ENCODE measurements around the gene NF2.

NF2 gene

DNA sequence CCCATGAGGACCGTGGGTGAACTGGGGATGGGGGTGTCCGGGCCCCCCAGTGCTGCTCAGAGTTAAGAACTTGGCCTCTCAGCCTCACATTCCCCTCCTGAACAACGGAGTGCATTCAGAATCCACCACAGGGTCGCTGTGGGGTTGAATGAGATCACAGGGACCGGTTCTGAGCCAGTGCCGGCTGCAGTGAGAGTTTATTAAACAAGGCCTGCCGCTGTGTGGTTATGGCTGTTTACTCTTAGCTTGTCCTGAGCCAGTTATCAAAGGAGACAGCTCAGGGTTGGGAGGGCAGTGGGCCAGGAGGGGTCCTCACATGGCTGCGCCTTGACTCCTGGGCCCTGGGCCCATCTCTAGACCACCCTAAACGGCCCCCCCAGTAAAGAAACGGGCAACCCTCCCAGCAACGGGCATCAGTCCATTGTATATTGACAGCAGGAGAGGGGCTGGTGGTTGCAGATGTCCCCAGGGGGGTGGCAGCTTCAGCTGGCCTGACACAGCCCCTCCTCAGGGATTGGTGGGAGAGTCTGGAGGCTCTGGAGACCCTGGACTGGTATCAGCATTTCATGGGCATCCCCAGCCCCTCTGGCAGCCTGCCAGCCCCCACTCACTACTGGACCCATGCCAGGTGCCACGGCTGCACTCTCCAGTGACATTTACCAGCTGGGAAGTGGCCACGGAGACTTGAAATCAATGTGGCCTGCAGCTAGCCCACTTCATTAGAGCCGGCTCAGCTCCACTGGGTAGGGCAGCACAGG, 101.3 kb downstream of the NF2 start:
- no peak for DNase-seq

DNA sequence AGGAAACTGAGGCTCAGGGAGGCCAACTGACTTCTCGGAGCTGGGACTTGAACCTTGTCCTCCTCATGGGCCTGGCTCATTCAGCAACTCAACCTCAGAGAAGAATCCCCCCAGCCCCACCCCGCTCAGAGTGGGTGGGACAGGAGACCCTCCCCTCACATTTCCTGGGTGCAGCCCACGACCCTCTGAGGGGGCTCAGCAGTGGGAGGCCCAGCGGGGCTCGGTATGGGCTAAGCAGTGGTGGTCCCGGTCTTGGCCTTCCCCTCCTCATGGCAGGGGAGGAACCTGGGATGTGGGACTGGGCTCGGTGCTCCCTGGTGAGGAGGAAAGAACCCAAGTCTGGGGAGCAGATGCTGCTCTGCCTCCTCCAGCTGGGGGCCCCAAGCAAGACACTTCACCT, 102.2 kb downstream of the NF2 start:
- DNase-seq: no peak

- DNase-seq: no peak
Measured at GRCh38 chr22:29706486-29706885, 103.1 kb downstream of the NF2 start.

- DNase-seq: no peak
Measured at GRCh38 chr22:29707010-29707409, 103.6 kb downstream of the NF2 start.

DNA sequence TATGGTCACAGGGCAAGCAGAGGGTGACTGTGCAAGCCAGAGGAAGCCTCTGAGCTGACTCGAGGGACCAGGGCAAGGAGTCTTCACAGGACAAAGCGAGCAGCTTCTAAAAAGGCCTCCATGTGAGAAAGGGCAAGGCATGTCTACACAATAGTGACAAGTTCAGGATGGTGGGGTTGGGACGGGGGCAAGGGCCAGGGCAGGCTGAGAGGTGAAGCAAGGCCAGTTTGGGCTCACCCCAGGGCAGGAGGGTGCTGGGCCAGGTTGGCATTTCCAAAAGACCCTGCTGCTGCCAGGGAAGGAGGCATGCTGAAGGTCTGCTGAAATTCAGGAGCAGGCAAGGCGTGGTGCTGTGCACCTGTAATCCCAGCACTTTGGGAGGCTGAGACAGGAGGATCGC, 104.0 kb downstream of the NF2 start:
- no peak for DNase-seq

DNA sequence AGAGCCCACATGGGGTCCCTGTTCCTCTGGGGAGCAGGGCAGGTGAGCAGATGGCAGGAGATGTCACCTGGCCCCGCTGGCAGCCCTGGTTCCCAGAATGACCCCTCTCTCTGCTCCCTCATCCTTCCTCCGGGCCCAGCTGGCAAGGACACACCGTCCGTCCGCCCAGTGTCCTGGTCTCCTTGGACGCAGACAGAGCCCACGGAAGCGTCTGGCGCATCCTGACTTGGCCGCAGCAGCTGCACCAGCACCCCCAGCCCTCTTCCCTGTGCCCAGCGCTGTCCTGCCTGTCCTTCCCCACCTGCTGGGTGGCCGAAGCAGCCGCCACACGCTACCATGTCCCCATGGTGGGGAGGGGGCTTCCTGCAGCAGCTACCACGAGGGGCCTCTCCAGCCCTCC, 106.8 kb downstream of the NF2 start:
- DNase-seq: no peak

DNA sequence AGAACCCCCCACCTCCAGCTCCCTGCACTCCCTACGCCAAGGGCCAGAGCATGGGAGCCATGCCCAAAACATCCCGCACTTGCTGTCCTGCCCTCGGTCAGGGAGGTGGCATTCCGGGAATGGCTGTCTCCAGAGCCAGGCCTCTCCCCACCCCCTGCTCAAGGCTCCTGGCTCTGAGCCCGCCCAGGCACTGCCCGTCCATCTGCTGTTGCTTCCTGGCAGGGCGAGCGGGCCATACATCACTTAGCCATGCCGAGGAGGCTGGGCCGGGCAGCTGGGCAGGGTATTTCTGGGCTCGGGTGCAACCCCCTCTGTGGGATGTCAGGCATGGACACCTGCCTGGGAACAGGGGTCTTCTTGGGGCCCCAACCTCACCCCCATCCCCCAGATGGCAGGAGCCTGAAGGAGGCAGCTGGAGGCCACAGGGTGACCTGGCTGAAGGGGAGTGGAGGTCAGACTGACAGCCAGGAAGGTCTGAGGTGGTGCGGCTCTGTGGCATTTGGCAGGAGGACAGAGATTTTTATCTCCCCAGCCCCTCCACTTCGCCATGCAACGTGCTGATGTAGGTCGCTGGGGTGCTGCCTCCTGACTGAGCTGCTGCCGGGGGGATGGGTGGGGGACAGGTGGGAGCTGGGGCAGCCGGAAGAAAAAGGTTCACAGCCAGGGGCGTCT, 107.6 kb downstream of the NF2 start:
- DNase-seq: no peak

DNA sequence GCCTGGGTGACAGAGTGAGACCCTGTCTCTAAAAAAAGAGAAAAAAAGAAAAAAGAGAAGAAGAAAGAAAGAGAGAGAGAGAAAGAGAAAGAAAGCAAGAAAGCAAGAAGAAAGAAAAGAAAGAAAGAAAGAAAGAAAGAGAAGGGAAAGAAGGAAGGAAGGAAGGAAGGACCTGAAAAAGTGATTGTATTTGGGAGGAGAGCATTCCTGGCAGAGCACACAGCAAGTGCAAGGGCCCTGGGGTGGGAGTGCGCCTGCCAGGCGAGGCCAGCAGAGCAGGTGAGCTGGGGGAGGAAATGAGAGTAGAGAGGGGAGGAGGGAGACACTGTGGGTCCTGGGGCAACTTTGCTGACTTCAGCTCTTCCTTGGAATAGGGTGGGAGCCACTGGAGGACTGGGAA, 108.7 kb downstream of the NF2 start:
- DNase-seq: no peak

- no peak for DNase-seq
Measured at GRCh38 chr22:29713156-29713727, 109.8 kb downstream of the NF2 start.

DNA sequence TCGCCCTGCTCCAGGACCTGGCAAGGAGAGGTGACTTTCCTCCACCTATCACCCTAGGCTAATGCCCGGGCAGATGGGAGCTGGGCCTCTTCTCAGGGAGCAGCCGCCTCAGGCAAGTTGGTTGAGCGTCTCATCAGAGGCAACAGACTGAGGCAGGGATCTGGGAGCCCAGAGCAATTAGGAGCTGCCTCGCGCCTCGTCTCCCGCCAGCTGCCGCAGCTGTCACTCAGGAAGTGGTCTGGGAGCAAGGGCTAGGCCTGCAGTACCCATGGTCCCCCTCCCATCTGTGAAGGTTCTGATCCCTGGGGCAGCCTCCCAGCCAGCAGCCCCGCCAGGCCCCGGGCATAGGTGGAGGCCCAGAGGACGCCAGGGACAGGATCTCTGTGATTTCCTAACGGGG, 111.8 kb downstream of the NF2 start:
- no peak for DNase-seq

DNA sequence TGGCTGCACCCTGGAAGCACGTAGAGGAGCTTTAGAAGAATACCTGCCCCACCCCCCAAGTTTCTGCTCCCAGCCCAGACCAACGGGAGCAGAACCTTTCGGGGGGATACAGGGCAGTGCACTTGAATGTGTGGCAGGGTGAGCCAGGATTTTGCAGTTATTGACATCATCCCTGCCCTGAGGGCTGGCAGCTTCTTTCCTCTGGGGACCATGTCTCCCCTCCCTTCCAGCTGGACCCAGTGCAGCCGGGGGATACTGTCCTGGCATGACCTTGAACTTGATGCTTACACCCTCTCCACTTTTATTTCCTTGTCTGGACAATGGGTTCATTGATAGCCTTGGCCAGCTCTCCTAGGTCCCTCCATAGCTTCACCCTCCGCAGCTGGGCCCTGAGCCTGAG, 112.3 kb downstream of the NF2 start:
- DNase-seq: no peak

DNA sequence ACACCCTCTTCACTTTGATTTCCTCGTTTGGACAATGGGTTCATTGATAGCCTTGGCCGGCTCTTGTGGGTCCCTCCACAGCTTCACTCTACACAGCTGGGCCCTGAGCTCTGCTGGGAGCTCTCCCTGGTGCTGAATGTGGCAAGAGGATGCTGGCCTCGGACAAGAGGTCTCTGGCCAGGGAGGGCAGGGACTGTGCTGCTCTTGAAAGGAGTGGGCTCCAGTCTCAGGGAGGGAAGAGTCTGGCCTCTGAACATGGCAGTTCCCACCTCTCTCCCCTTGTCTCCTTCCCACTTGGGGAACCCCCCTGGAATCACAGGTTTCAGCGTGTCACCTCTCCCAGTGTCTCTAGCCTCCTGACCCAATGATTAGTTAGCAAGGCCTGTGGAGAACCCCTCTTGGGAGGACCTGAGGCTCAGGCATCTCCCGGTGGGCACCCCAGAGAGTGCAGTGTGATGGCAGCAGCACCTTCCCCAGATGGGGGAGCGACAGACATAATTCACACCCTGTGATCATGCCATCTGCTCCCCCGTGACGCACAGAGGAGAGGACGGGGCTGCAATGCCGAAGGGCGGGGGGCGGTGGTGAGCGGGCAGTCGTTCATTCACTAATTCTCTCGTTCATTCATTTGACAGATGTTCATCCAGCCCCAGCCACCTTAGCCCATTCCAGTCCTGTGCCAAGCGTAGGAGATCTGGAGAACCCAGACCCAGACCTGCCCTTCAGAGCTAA, 113.5 kb downstream of the NF2 start:
- DNase-seq: no peak

GRCh38 chr22:29717789-29718188, 114.4 kb downstream of the NF2 start:
- DNase-seq: no peak

DNA sequence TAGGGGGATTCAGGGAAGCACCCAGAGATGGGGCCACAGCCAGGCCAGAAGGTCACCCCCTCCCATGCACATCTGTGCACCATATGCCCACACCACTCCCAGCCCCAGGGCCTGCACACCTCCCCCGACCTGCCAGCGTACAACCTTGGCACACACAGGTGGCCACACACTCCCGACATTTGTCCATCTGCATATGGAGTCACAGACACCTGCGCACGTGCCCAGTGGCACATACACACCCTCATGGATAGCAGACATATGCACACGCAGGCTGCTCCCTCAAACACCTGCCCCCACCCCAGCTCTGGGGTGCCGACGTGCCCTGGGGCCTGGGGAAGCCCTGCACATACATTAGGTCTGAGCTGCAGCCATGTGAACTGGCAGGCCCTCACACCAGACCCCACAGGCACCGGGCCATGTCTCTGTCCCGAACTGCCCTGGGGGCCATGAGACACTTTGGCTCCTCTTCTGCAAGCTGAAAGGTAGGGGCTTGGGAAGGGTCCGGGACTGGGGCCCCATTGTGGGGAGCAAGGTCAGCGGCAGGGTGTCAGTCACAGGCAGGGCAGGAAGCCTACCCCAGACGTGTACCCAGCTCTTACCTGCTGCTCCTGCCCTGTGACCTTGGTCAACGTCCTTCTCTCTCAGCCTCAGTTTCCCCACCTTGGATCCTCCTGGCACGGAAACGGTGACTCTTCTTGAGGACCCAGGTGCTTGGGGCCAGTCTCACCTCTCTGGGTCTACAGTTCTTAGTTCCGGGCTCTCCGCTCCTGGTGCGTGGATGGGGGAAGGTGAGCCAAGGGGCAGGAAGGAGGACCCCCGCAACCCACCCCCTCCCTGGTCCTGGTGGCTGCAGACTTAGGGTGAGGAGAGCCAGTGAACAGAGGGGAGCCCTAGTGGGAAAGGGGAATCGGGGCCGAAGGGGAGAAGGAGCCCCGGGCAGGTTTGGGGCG, 115.8 kb downstream of the NF2 start:
- no peak for DNase-seq

DNA sequence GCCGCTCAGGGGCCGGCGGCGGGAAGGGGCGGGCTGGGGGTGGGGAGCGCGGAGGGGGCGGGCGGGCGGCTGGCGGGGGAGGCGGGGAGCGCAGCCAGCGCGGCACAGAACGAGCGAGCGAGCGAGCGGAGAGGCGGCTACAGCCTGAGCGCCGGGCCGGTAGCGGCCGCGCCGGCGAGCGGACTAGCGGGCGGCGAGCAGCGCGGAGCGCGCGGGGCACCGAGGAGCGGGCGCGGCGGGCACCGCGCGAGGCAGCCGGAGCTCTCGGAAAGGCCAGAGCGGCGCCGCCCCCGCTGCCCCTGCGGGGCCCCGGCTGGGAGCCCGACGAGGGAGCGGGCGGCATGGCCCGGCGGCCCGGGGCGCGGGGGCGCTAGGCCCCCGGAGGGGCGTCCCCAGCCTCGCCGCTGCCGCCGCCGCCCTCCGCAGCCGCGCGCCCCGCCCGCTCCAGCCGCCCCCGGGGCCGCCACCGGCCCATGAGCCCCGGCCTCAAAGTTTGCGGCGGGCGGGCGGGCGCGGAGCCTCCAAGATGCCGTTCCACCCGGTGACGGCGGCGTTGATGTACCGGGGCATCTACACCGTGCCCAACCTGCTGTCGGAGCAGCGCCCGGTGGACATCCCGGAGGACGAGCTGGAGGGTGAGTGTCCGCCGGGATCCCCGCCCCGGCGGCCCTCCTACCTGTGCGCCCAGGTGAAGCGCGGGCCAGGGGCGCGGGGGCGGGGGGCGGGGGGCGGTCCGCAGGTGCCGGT, 116.6 kb downstream of the NF2 start, which contains the start of gene CABP7:
Gene CABP7, plus strand, starts transcription at position 105 of the 747 bp plus-strand sequence. Its CDS starts 422 bp downstream, at position 527.
- no peak for DNase-seq

DNA sequence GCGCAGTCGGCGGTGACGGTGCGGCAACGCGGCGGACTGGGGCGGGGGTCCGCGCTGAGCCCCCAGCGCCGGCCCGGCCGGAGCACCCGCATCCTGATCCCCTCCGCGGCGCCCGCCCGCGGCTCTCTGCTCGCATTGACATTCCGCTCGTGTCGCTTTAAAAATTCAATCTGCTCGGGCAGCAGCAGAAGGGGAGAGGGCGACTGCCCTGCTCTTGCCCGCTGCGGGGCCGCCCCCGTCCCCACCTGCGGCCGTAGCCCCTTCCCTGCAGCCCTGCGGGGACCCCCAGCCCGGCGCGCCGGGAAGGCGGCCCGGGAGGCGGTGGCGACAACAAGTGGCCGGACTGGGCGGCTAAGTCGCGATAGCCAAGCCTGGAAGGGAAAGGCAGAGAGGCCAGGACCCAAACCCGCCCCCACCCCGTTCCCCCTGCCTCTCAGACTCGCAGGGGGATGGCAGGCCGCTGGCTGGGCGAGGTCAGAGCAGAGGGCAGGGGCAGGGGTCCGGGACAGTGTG, 117.4 kb downstream of the NF2 start:
- DNase-seq: no peak

DNA sequence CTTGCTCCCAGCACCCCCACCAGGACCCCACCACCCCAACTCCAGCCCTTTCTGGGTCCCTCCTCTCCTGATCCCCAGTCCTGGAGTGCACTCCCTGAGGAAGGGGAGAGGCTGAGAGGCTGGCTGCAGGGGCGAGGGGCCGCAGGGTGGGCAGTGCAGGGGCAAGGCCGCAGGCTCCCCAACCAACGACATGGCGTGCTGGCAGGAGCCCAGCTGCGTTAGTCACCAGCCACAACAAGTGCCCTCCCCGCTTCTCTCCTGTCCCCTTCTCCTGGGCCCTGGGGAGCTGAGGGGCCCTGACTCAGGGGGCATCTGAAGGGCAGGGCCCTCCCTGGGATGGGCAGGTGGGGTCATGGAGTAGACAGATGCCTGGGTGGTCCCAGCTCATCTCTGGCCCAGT, 118.7 kb downstream of the NF2 start:
- no peak for DNase-seq

DNA sequence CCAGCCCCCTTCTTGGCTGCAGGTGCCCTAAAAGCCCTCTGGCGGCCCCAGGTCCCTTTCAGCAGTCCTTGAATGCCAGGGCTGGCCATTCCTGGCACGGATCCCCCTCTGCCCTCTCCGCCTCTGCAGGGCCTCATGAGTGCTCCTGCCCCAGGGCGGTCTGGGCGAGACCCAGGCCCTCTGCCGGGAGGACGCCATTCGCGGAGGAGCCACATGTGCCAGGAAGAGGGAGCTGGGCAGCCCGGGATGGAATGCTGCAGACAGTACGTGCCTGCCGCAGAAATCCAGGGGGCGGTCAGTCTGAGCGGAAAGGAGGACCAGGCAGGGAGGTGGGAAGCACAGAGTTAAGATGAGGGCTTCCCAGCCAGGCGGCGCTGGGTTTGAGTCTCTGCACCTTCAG, 119.2 kb downstream of the NF2 start:
- DNase-seq: no peak

DNA sequence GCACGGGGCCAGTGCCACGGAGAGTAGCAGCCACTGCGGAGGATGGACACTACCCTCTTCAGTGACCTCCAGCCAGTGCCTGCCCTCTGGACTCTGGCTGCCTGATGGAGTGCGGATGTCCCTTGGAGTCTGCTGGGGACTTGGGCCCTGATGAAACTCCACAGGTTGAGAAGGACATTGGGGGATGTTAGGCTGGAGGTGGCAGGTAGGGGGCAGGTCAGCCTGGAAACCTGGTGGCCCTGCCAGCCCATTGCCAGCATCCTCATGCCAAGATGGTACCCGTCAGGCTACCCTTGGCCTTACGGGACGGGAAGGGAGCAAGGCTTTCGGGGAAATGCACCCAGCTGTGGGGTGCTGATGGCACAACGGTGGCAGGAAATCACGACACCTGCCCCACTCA, 120.3 kb downstream of the NF2 start:
- DNase-seq: no peak

GRCh38 chr22:29724843-29725242, 121.4 kb downstream of the NF2 start:
- DNase-seq: no peak

GRCh38 chr22:29726106-29726505, 122.7 kb downstream of the NF2 start:
- DNase-seq: no peak

Measured in CD4-positive, alpha-beta T cell treated with Interferon gamma for 1 hour (primary cell).